ENCODE measurements around the gene MCC. TPM values are rescaled to one million over a fixed set of nuclear protein-coding genes. Genes with fewer than 3 reads are reported as not detected.

Gene MCC
- total RNA-seq (2022; extraction: Qiagen RNA extraction) = 0.14 to 0.27 TPM (median 0.16 TPM) in 5 replicates

DNA sequence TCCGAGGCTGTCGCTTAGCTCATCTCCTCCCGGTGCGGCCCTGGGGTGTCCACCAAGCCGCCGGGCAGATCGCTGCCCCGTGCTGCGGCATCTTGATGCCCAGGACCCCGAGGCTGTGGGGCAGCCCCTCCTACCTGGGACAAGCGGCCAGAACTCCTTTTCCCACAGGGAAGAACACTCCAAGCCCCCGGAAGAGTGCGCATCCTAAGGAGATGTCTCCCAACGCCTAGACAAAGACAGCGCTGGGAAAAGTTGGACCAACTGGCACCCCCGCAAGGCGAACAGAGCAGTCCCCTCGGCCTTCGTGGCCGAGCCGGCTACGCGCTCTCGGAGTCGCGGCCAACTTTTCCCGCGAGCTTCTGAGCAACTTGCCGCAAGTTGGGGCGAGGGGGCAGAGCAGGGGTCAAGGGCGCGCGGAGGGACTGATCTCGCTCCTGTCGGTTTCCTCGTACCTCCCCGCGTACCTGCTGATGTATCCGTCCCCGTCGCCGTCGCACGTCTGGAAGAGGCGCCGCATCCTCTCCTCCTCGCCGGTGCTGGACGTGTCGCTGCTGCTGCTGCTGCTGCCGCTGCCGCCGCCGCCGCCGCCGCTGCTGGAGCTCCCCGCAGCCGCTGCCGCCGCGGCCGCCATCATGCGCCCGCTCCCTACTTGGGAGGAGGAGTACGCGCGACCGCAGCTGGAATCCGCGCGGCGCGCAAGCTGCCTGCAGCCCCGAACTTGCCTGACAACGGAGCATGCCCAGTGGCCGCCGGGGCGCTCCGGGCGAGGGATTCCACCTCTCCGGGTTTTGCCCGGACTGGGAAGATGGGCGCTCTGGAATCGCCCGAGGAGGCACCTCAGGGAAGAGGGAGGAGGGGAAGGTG lies at the start of gene MCC:
Gene MCC (minus strand): TSS at position 673 of the 864 bp plus-strand sequence.

DNA sequence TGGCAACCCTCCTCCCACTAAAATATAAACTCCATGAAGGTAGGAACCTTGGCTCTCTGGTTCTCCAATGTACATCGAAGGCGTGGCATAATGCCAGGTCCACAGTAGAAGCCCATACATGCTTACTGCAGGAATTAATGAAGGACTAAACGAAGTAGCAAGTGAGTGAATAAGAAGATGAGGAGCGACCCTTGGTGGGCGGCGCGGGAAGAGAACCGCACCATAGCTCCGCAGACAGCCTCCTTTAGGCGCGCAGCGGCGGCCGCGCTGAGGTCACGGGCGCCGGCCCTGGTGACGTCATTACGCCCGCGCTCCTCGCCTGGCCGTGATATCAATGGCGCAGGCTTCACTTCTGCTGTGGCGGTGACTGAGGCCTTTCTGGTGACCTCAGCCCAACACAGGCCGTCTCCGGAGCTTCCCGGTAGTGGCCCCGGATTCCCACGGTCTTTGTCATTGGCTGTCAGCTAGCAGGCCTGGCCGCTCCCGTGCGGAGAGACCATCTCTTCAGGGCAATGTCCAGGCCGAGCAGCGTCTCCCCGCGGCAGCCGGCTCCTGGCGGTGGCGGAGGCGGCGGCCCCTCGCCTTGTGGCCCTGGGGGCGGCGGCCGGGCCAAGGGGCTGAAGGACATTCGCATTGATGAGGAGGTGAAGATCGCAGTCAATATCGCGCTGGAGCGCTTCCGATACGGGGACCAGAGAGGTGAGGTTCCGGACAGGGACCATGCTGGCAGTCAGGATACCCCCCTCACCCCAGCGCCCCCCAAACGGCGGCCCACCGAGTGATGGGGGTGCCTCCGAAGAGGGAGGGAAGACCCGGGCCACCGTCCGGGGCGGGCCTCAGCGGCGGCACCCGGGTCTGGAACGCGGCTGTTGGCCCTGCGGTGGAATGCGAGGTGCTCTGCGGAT lies 25.4 kb upstream of the MCC start, which contains the start of gene YTHDC2:
Gene YTHDC2 (plus strand): TSS at position 311 of the 905 bp plus-strand sequence. CDS start 202 bp downstream, at position 513.

DNA sequence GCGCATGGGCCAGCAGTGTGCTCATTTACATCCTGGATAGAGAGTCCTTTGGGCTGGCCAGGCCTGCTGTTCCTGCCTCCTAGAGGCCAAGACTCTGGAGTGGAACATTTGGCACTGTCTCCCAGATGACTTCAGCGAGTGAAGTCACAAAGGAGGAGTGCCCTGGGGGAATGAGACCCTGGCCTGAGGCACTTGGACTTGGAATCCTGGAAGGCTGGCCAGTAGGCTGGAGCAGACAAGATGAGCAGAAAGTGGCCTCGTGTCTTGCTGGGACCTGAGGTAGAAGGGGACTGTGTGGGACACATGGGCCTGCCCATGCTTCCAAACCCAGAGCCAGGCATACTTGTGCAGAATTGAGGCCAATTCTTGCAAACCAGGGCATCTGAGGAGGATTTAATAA lies 53.4 kb downstream of the MCC start, which contains the start of gene TSSK1B:
Gene TSSK1B (minus strand): TSS at position 101 of the 400 bp plus-strand sequence. CDS start 150 bp downstream, outside the sequence.

DNA sequence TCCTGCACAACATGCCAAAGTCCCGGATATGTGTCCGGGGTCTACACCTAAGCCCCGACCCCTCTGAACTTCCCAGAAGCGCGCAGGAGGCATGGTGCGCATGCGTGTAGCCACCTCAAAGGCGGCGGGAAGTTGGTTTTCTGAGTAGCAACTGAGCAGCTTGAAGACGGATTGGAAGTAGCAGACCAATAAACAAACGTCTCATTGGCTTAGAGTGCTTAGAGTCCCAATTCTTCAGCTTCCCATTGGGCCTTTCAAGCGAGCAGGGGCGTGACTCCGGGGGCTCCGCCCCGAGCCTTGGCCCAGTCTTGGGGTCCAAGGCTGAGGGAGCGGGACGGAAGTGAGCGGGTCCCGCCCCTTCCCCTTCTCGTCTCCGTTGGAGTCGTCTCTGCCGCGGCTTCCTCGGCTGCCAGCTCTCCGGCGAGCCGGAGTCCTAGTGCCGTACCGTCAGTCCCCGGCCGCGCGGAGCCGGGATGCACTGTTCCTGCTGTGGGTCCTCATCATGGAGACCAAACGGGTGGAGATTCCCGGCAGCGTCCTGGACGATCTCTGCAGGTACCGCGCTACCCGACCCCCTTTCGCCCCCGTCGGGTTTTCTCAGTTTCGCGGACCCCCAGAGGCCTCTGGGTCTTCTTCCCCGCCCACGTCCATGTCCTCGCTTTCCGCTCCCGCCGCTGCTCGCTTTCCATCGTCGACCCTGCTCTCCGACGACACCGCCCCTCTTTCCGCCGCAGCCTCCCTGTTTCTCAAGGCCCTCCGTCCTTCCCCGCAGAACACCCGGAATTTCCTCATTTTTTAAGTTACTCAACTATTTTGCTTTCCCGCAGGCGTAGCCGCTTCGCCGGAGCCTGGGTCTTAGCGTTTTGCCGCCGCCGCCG lies 511.6 kb downstream of the MCC start, which contains the start of gene DCP2:
Gene DCP2 (plus strand): TSS at position 367 of the 878 bp plus-strand sequence. CDS start 136 bp downstream, at position 503.

Other genes starting within 250 kb of the MCC start
- not detected in 5 replicates for gene TSSK1B, start 53.5 kb downstream of the MCC start, total RNA-seq (2022; extraction: Qiagen RNA extraction)
- gene YTHDC2, start 25.2 kb upstream of the MCC start, total RNA-seq (2022; extraction: Qiagen RNA extraction) = 5.1 to 9.7 TPM (median 6.4 TPM) in 5 replicates

Data from A549 treated with AZD2906 at 1 μM for 4 hours (cell line).